Sigmoid colon (tissue), 7 donors: ENCODE results near the gene RACGAP1. TPM values are rescaled to one million over a fixed set of nuclear protein-coding genes. Genes with fewer than 3 reads are reported as not detected.

Source experiments
- DNase-seq: peaks from one replicate; pipeline ENCODE4 v3.0.0-alpha.2; 2019
- H3K27ac ChIP-seq, 4 donors: fragments of 200-600 bp; sonication (generic); one replicate each; pipeline ENCODE4 v1.5.1; 2016 to 2019; ENCODE audit warnings: mild to moderate bottlenecking in 1 of 4
- H3K27me3 ChIP-seq, 3 donors: fragments of 200-600 bp; sonication (generic); one replicate each; pipeline ENCODE4 v1.5.1; 2019; ENCODE audit warnings: mild to moderate bottlenecking in 1 of 3
- H3K36me3 ChIP-seq, 4 donors: fragments of 200-600 bp; sonication (generic); one replicate each; pipeline ENCODE4 v1.5.1; 2016 to 2019
- H3K4me1 ChIP-seq, 4 donors: fragments of 200-600 bp; sonication (generic); one replicate each; pipeline ENCODE4 v1.5.1; 2017 to 2019
- H3K4me3 ChIP-seq, 4 donors: fragments of 200-600 bp; sonication (generic); one replicate each; pipeline ENCODE4 v1.5.1; 2017 to 2019; ENCODE audit warnings: mild to moderate bottlenecking in 2 of 4, moderate library complexity in 1 of 4
- H3K9me3 ChIP-seq, 4 donors: fragments of 200-600 bp in 3 of 4; sonication (generic) in 3 of 4; one replicate each; pipeline versions ENCODE4 v1.5.1 to v1.6.1; 2013 to 2019
- CTCF ChIP-seq, 4 experiments: fragments of 450-650 bp in 3 of 4; fragments of 200-600 bp in 1 of 4; IDR thresholded peaks; one replicate each; pipeline ENCODE4 v1.5.1; 2016 to 2019; ENCODE audit warnings: antibody characterized with exemption in 4 of 4, mild to moderate bottlenecking in 3 of 4, moderate library complexity in 2 of 4
- EP300 ChIP-seq, 4 donors: sonication (generic); formaldehyde crosslinking; IDR thresholded peaks; one replicate each; pipeline ENCODE4 v1.6.1; 2017; ENCODE audit warnings: antibody characterized with exemption in 4 of 4
- POLR2A ChIP-seq, 2 donors: fragments of 450-650 bp; IDR thresholded peaks; one replicate each; pipeline ENCODE4 v1.6.1; 2016; ENCODE audit warnings: antibody characterized with exemption in 2 of 2, mild to moderate bottlenecking in 2 of 2, moderate library complexity in 2 of 2
- POLR2AphosphoS5 ChIP-seq, 4 donors: sonication (generic); formaldehyde crosslinking; IDR thresholded peaks; one replicate each; pipeline ENCODE4 v1.6.1; 2017; ENCODE audit warnings: antibody characterized with exemption in 4 of 4
- WGBS, 2 donors: extraction: QIAGEN DNeasy Blood & Tissue Kit; methylation state at CpG; one replicate each; pipeline ENCODE4 v1.1.7; 2013; 5-methylcytosine and 5-hydroxymethylcytosine counted together
- intact Hi-C: fragments of 100-400 bp; cut with DNase I; formaldehyde crosslinking; loops from one replicate; pipeline ENCODE4 v1.15.1; 2023
- polyA plus RNA-seq, 3 donors: library from polyadenylated mRNA; stranded (reverse); fragments of 200-250 nt; gene quantifications; one replicate each; pipeline ENCODE4 v1.2.3, GENCODE V29; 2013
- total RNA-seq, 4 donors: library from RNA; depleted of rRNA; stranded (reverse); fragments of >200 nt; gene quantifications; one replicate each; pipeline ENCODE4 v1.1.0, GENCODE V29; 2016
- donor health status: healthy with polysubstance abuse.
- donor health status: Bipolar disorder and iron deficiency.
- donor health status: healthy.

The RACGAP1 gene
- total and polyA plus RNA-seq, 7 donors, result 4.8 to 42.6 (median 22.5) TPM

- no peak for TF ChIP-seq CTCF (IDR thresholded peaks at IDR 0.05)
- TF ChIP-seq POLR2AphosphoS5 (IDR thresholded peaks at IDR 0.05), result no peak
- TF ChIP-seq EP300 (IDR thresholded peaks at IDR 0.05), result no peak
- TF ChIP-seq POLR2A (IDR thresholded peaks at IDR 0.05), result no peak
- 60 to 67% methylated on average over 8 of the region's 8 CpGs for WGBS, 2 donors
- Histone ChIP-seq H3K27ac (peak overlapping the region in 3 of 4 donors; percentile 53 to 69 (median 60)), H3K27me3 (no peaks in the 10 kb centered on the region), H3K9me3 (no peaks in the 10 kb centered on the region), H3K36me3 (no peaks in the 10 kb centered on the region), H3K4me1 (peaks cover 0 to 18% (median 14%) of the 10 kb centered on the region in 4 donors), H3K4me3 (no peak overlapping the region)
- peak; percentile 65 for DNase-seq
- intact Hi-C loops, result loop anchor here (1.0 kb wide), 1 partner anchor 82 kb away; no protein-coding TSS in a partner anchor
These were observed 50.5 kb downstream of the RACGAP1 start for GRCh38 chr12:49974677-49975317.

GRCh38 chr12:49974231-49974675 is 51.0 kb downstream of the RACGAP1 start:
- WGBS, 2 donors, result 51 to 66% methylated on average over 15 of the region's 15 CpGs
- Histone ChIP-seq H3K36me3 (no peaks in the 10 kb centered on the region), H3K4me3 (no peak overlapping the region), H3K9me3 (no peaks in the 10 kb centered on the region), H3K27ac (peak overlapping the region in 3 of 4 donors; percentile 53 to 69 (median 60)), H3K4me1 (peaks cover 0 to 18% (median 14%) of the 10 kb centered on the region in 4 donors), H3K27me3 (no peaks in the 10 kb centered on the region)
- intact Hi-C loops, result loop anchor here (1.0 kb wide), 1 partner anchor 82 kb away; no protein-coding TSS in a partner anchor
- TF ChIP-seq CTCF (IDR thresholded peaks at IDR 0.05) (peak; percentile 59 to 83 (median 68)), EP300 (IDR thresholded peaks at IDR 0.05) (no peak), POLR2AphosphoS5 (IDR thresholded peaks at IDR 0.05) (peak in 2 of 4 donors; percentile 10 to 36)
- DNase-seq, result peak; percentile 93

GRCh38 chr12:49973361-49973830 is 51.9 kb downstream of the RACGAP1 start:
- H3K9me3 ChIP-seq, result no peaks in the 10 kb centered on the region
- intact Hi-C loops, result no loop called here
- peaks cover 0 to 7% (median 0%) of the 10 kb centered on the region in 3 donors for H3K27me3 ChIP-seq
- H3K4me3 ChIP-seq, result no peak overlapping the region
- peak; percentile 60 for DNase-seq
- H3K4me1 ChIP-seq, result peaks cover 0 to 18% (median 14%) of the 10 kb centered on the region in 4 donors
- H3K36me3 ChIP-seq, result no peaks in the 10 kb centered on the region
- 69 to 86% methylated on average over 19 of the region's 19 CpGs for WGBS, 2 donors
- H3K27ac ChIP-seq, result no peak overlapping the region
- no peak for TF ChIP-seq CTCF (IDR thresholded peaks at IDR 0.05)
- no peak for TF ChIP-seq POLR2AphosphoS5 (IDR thresholded peaks at IDR 0.05)
- TF ChIP-seq POLR2A (IDR thresholded peaks at IDR 0.05), result no peak
- TF ChIP-seq EP300 (IDR thresholded peaks at IDR 0.05), result no peak

GRCh38 chr12:49972641-49973360 is 52.5 kb downstream of the RACGAP1 start, which contains the start of gene AQP6:
AQP6 (plus strand) TSS chr12:49972947; CDS start chr12:49973174, 227 bp downstream.
- no peak for TF ChIP-seq CTCF (IDR thresholded peaks at IDR 0.05)
- no peak for TF ChIP-seq EP300 (IDR thresholded peaks at IDR 0.05)
- TF ChIP-seq POLR2A (IDR thresholded peaks at IDR 0.05), result no peak
- no peak for TF ChIP-seq POLR2AphosphoS5 (IDR thresholded peaks at IDR 0.05)
- 79 to 87% methylated on average over 18 of the region's 18 CpGs for WGBS, 2 donors
- no peak within 1 kb of the TSS for H3K4me3 ChIP-seq
- H3K9me3 ChIP-seq, result no peaks in the 10 kb centered on the region
- DNase-seq, result peak; percentile 60
- H3K27ac ChIP-seq, result no peak within 1 kb of the TSS
- peaks cover 0 to 10% (median 0%) of the 10 kb centered on the region in 3 donors for H3K27me3 ChIP-seq
- H3K4me1 ChIP-seq, result peaks cover 0 to 20% (median 15%) of the 10 kb centered on the region in 4 donors
- intact Hi-C loops, result no loop called here
- no peaks in the 10 kb centered on the region for H3K36me3 ChIP-seq
